Thoracic aorta (tissue), 2 donors: Measurements from ENCODE around the gene GMPR2. TPM values are rescaled to one million over a fixed set of nuclear protein-coding genes. Genes with fewer than 3 reads are reported as not detected.
A peak's percentile ranks its signal among the peaks of the same experiment; 100 is the strongest.
"Not testable (repeated sequence)": the region's sequence is repeated elsewhere in the genome, so short reads cannot be mapped to it uniquely, and the experiment has no call there.

ENCODE experiments used
- ATAC-seq: fragments of 150-250 bp; one replicate; pipeline ENCODE4 v1.8.0; 2017; ENCODE audit warnings: low read depth; ENCODE audit not compliant: insufficient number of reproducible peaks, low FRiP score
- DNase-seq: peaks from one replicate; pipeline ENCODE4 v3.0.0-alpha.2; 2020; ENCODE audit warnings: low spot score
- H3K27ac ChIP-seq, 2 donors: fragments of 200-600 bp; sonication (generic); 1 replicate in 1 of 2; 2 replicates in 1 of 2; pipeline ENCODE4 v1.5.1; 2016; ENCODE audit warnings: mild to moderate bottlenecking in 2 of 2, moderate library complexity in 2 of 2
- H3K27me3 ChIP-seq: fragments of 200-600 bp; sonication (generic); replicated peaks from 2 replicates; pipeline ENCODE4 v1.6.0; 2016; ENCODE audit warnings: mild to moderate bottlenecking; ENCODE audit not compliant: insufficient read depth
- H3K36me3 ChIP-seq: fragments of 200-600 bp; sonication (generic); one replicate; pipeline ENCODE4 v1.5.1; 2016
- H3K4me1 ChIP-seq, 2 donors: fragments of 200-600 bp; sonication (generic); 1 replicate in 1 of 2; 2 replicates in 1 of 2; pipeline versions ENCODE4 v1.5.1 to v1.6.0; 2016; ENCODE audit warnings: low read depth in 2 of 2, mild to moderate bottlenecking in 1 of 2; ENCODE audit not compliant: control insufficient read depth in 1 of 2
- H3K4me3 ChIP-seq: fragments of 200-600 bp; sonication (generic); 2 replicates; pipeline ENCODE4 v1.5.1; 2016; ENCODE audit warnings: mild to moderate bottlenecking
- H3K9me3 ChIP-seq: fragments of 200-600 bp; sonication (generic); 2 replicates; pipeline ENCODE4 v1.5.1; 2016
- total RNA-seq, 2 donors: library from RNA; depleted of rRNA; stranded (reverse); fragments of >200 nt; gene quantifications; one replicate each; pipeline versions ENCODE4 v1.1.0 to v1.2.3, GENCODE V29; 2016
- TF ChIP-seq, protein P1 (sequence below): fragments of 200-600 bp; sonication (generic); IDR thresholded peaks from one replicate; pipeline ENCODE4 v1.5.1; 2019; ENCODE audit warnings: antibody characterized with exemption

Gene GMPR2
- total RNA-seq, 2 donors from 2014 or later = 39.2 to 51.3 TPM

DNA sequence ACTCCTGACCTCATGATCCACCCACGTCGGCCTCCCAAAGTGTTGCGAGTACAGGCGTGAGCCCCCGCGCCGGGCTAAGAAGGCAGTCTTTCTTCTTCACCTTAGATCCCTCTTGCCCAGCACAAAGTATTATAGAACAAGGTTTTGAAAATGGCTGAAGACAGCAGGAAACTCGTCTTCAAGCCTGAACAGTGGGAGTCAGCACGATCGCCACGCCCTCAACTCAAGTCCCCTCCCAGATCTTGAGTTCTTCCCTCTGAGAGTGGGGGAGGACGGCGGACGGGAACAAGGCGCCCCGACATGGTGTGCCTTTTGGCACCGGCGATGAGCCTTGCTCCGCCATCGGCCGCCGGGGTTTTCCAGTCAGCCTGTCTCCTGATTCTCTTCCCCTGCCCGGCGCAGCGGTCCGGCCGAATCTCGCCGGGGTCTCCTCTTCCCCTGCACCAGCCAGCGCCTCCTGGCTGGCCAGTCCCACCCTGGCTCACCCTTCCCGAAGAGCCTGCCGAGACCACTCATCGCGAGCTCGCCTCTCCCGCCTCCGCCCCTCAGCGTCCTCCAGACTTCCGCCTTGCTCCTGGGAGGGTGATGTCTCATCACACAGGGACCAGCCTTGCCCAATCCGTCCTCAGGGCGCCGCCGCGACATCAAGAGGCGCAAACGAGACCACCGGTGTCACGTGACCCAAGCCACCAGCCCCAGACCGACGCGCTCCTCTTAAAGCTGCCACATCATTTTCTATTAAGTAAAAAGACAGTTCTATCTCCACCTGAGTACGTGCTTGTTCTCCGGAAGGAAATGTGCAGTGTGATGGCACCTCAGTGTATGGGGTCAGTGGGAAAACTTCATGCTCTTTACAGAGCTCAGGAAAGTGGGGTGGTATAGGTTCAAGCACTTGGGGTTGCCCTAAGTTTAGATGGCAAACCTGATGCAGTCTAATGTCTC lies 19.5 kb upstream of the GMPR2 start, which contains the start of gene CHMP4A:
TSS of gene CHMP4A (minus strand) at position 565 of the 942 bp plus-strand sequence. CDS start at position 516, 49 bp downstream.
- Histone ChIP-seq H3K36me3 (peaks cover 22% of the 10 kb centered on the region), H3K4me1 (peaks cover 19 to 36% of the 10 kb centered on the region in 2 donors), H3K27ac (peak within 1 kb of the TSS; percentile 95 to 97), H3K9me3 (no peaks in the 10 kb centered on the region), H3K4me3 (peak within 1 kb of the TSS; percentile 89), H3K27me3 (no peaks in the 10 kb centered on the region)
- DNase-seq (peak; percentile 97), ATAC-seq (peak; percentile 84)
- TF ChIP-seq, protein P1, sequence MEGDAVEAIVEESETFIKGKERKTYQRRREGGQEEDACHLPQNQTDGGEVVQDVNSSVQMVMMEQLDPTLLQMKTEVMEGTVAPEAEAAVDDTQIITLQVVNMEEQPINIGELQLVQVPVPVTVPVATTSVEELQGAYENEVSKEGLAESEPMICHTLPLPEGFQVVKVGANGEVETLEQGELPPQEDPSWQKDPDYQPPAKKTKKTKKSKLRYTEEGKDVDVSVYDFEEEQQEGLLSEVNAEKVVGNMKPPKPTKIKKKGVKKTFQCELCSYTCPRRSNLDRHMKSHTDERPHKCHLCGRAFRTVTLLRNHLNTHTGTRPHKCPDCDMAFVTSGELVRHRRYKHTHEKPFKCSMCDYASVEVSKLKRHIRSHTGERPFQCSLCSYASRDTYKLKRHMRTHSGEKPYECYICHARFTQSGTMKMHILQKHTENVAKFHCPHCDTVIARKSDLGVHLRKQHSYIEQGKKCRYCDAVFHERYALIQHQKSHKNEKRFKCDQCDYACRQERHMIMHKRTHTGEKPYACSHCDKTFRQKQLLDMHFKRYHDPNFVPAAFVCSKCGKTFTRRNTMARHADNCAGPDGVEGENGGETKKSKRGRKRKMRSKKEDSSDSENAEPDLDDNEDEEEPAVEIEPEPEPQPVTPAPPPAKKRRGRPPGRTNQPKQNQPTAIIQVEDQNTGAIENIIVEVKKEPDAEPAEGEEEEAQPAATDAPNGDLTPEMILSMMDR = peak; percentile 12

DNA sequence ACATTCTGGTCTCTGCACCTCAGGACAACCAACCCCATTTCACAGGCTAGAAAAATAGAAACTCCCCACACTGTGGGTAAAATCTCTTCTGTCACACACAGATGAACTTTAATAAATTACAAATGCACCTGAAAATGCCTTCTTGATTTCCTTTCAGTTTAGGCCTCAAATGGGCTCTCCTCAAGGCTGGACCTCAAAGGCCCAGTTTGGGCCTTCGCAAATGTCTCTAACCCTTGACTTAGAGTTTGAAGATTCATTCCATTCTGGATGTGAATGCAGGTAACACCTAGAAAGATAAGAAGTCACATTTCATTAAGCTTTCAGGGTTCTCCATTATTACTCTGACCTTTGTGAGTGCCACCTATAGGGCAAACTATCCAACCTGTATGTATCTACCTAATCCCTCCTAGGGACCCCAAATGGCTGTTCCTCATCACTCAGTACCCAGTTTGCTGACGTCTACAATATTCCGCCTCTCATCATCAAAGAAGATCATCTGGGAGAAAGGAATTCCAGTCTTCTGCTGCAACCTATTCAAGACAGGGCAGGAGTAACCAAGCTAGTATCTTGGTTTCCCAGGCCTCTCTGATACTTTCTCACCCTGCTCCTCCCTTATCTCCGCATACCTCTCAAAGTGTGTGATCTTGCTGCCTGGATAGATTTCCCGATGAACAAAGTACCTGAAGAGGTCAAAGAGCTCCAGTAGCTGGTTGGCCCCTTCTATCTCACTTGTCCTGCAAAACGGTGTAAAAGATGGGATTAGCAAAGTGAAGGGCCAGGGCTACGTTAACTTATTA lies 18.7 kb upstream of the GMPR2 start:
- H3K4me3 ChIP-seq = peak overlapping the region; percentile 89
- DNase-seq (no peak), ATAC-seq (no peak)
- H3K4me1 ChIP-seq = peaks cover 19 to 36% of the 10 kb centered on the region in 2 donors
- peaks cover 19% of the 10 kb centered on the region for H3K36me3 ChIP-seq
- H3K27me3 ChIP-seq = no peaks in the 10 kb centered on the region
- no peaks in the 10 kb centered on the region for H3K9me3 ChIP-seq
- peak overlapping the region; percentile 95 to 97 for H3K27ac ChIP-seq
- TF ChIP-seq, protein P1 = no peak

DNA sequence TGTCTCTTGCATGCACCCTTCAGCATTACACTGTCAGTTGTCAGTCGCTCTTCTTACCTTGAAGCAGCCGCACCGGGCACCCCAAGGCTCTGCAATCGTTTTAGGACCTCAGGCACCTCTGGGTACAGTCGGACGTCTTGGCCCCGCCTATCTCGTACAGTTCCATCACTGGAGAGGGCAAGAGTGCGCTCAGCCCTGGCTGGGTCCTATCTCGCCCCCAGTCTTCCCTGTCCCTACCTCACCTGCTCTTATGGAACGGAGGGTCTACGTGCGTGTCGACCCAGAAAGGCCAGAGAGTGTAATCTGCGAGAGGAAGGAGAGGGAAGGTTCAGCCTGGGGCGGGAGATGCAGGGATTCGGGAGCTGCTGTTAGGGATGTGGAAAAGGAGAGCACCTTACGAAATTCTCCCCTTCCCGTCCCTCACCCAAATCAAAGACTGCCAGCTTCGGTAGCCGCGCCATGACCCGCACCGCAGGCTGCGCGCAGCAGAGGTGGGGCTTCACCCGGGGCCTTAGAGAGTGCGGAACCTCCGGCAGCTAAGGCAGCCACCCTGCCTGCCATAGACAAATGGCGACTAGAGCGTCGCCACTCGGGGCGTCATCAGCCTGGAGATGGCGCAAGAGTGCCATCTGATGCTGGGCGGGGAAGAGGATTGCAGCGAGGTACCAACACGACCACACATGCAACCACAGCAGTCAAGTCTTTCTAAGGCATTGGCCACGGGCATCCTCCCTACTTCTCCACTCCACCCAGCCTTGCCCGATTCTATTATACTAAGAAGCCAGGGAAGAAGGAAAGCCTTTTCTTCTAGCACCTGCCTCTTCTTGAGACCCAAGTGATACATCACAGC lies 17.0 kb upstream of the GMPR2 start, which contains the start of gene MDP1:
TSS of gene MDP1 (minus strand) at position 572 of the 850 bp plus-strand sequence. CDS start at position 461, 111 bp downstream.
- peak; percentile 50 for ATAC-seq
- peak; percentile 47 for DNase-seq
- no peaks in the 10 kb centered on the region for H3K27me3 ChIP-seq
- peaks cover 8% of the 10 kb centered on the region for H3K36me3 ChIP-seq
- peaks cover 19 to 36% of the 10 kb centered on the region in 2 donors for H3K4me1 ChIP-seq
- TF ChIP-seq, protein P1 = peak; percentile 32
- H3K9me3 ChIP-seq = no peaks in the 10 kb centered on the region
- H3K27ac ChIP-seq = peak within 1 kb of the TSS; percentile 90 to 94
- H3K4me3 ChIP-seq = peak within 1 kb of the TSS; percentile 97

DNA sequence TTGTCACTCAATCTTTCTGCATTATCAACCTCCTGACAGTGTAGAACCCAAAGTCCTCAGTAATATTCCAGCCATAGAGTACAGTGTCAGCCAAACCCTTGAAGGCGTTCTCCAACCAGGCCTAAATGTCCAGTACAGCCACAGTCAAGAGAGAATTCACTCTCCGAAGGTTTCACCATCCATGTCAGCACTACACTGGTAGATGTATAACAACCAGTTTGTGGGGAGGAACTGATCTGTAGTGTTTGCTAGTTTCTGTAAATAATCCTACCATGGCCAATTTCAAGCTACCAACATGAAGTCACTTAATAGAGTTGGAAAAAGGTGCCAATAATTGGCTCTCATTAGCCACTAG lies 16.4 kb upstream of the GMPR2 start:
- Histone ChIP-seq H3K27ac (peak overlapping the region; percentile 90 to 94), H3K27me3 (no peaks in the 10 kb centered on the region), H3K36me3 (peaks cover 8% of the 10 kb centered on the region), H3K4me3 (peak overlapping the region; percentile 97), H3K4me1 (peaks cover 19 to 36% of the 10 kb centered on the region in 2 donors), H3K9me3 (no peaks in the 10 kb centered on the region)
- DNase-seq = no peak
- no peak for ATAC-seq
- TF ChIP-seq, protein P1 = no peak

DNA sequence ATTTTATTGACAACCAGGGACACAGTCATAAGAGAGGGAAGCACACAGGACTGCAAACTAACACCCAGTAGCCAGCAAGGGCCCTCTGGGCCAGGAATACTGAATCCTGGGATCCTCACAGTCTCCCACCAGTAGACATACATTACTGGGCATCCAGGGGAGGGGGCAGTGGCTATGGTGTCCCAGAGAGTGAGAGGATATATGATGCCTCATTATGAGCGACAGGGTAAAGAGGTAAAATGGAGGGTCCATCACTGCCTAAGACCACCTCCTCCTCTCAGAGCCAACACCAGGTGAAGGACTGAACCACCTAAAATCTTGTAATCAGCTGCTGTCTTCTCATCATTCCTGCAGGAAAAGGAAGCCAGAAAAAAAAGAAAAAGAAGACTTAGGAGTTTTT lies 15.9 kb upstream of the GMPR2 start:
- not testable (repeated sequence) for H3K27me3 ChIP-seq, H3K36me3 ChIP-seq, DNase-seq, ATAC-seq, H3K9me3 ChIP-seq, H3K27ac ChIP-seq, H3K4me3 ChIP-seq
- H3K4me1 ChIP-seq = peaks cover 19 to 32% of the 10 kb centered on the region in 2 donors
